ENCODE measurements around the gene ATXN7L3B.

The ATXN7L3B gene

DNA sequence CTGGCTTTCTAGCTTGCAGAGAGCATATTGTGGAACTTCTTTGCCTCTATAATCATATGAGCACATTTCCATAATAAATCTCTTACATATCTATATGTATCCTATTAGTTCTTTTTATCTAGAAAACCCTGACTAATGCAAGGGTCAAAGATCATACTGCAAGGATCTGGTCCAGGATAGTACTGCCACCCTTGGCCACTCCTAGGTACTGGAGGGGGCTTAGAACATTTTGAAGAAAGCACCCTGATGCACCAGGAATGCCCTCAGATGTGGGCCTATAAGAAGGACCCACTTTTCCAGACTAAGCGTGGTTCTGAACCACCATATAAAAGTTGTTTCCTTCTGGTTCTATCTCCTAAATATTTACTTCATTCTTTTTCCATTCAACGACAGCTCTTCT lies 14.6 kb downstream of the ATXN7L3B start:
- DNase-seq = no peak

DNA sequence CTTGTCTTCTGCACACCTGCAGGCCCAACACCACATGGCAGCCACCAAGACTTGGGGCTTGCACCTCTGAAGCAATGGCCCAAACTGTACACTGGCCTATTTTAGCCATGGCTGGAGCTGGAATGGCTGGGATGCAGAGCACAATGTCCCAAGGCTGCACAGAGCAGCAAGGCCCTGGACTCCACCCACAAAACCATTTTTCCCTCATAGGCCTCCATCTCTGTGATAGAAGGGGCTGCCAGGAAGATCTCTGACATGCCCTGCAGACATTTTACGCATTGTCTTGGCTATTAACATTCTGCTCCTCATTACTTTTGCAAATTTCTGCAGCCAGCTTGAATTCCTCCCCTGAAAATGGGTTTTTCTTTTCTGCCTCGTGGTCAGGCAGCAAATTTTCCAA lies 22.1 kb downstream of the ATXN7L3B start:
- no peak for DNase-seq

DNA sequence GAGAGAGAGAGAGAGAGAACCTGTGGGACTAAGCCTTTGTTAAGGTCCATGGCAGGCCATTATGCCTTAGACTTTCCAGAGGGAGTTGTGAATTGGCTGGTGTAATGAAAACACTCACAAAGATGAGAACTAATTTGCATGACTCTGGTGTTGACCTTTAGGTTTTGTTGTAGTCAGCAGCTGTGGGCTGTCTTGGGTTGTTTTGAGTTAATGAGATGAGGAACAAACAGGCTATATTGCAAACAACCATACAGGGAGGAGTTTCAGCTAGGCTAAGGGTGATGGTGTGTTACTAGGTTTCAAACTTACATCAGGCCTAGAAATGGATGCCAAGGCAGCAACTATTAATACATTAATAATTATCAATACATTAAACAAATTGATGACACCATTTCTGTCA lies 26.3 kb downstream of the ATXN7L3B start:
- no peak for DNase-seq

DNA sequence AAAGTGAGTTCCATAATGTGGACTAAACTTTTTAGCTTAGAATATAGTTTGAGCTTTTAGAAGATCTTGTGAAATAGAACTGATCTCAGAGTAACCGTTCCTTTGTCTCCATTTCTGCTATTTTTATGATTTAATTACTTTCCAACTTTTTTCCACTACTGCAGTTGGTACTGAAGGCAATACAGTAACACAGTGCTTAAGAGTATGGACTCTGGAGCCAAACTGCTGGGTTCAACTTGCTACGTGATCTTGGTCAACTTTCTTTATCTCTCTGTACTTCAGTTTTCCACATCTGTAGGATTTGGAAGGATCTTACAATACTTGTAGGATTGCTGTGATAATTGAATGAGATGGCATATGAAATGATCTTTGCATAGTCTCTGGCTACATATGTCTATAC lies 40.9 kb downstream of the ATXN7L3B start:
- DNase-seq = no peak

DNA sequence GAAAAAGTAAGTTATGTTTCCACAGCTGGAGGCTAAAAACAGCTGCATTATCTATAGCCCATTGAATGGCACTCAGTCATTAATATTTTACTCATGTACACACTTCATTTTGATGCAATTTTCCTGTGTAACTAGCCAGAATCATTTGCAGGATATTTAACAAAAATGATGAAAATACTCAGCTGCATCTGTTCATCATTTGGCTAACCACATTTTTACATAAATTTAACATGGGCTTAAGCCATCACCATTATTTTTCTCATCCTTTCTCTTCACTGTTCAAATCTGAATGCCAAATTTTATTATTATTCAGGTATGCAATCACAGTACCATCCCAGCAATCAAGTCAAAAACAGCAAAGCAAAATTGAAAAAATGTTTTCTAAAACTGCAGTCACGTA lies 41.8 kb downstream of the ATXN7L3B start:
- no peak for DNase-seq

DNA sequence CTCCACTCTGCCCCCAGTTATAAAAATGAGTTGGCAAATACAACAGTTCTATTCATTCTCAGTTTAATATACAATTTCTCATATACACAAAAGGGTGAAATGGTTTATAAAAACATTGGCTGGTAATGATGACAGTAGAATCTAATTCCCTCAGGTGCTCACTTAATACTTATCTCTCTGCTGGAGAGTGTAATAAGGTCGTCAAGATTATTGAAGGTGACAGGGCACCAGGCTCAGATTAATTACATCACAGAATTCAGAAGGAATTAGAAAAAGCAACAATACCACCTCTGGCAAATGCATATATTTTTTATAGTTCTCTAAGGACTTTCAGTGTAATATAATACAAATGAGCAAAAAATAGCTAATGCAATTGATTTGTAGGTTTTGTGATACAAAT lies 42.3 kb downstream of the ATXN7L3B start:
- DNase-seq = no peak

DNA sequence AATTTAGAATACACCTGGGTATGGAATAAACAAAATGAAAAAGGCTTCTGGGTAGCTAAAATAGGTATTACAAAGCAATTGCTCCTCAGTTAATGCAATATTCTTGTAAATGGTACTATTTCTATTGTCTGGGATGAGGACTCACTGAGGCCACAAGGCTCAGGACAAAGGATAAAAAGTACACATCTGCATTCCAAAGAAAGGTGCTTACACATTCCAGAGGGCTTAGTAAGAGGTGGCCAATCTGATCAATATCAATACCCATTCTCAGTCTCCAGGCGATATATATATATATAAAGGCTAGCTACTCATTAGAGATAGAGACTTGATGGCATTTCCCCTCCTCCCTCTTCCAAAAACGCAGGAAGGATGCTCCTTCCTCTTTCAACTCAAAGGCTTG lies 43.8 kb downstream of the ATXN7L3B start:
- DNase-seq = no peak

DNA sequence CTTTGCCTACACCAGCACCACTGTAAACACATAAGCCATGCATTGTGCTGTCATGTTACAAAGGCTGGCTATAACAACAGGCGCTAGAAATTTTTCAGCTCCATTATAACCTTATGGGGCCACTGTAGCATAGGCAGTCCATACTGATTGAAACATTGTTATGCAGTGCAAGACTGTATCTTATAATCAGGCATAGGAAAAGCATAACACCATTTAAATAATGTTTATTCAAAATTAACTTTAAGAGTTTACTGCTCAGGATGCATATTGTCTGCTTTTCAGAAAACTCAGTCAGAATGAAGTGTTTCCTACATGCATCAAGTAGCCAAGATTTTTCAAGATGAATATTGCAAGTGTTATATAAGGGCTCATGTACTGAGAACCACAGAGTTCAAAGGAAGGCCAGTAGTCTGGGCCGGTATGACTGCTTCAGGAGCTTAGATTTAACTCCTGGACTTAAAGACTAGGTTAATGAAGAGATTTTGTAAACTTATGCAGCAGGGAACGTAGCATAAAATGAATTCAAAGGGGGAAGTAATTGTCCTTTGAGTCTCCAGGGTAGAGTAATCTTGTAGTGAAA lies 46.9 kb downstream of the ATXN7L3B start:
- no peak for DNase-seq

DNA sequence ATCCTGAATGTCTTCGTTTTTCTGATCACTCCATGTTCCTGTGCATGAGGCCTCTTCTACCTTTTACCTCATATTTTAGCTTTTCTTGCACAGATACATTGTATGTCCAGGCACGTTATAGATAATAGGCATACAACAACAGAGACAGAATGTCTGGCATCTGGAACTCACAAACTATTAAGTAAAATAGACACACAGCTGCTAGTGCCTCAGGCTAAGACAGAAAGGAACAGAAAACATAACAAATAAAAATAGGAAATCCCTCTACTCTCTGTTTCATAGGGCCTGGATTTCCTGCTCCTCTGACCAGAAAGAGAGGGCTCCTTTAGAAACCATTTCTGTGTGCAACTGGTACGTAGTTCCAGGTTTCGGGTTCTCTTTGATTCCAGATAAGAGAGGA lies 48.6 kb downstream of the ATXN7L3B start:
- no peak for DNase-seq
